GM12891 (cell line): ENCODE results near the gene ULK3.

ENCODE experiments used
- DNase-seq: peaks from one replicate; pipeline ENCODE4 v3.0.0; 2011; ENCODE audit warnings: low spot score; ENCODE audit not compliant: insufficient read length
- FAIRE-seq: peaks from 2 replicates; lab custom pipeline; 2011; peaks lifted over from hg19 to GRCh38; lab: Jason Lieb, UNC
- PAX5 ChIP-seq: IDR thresholded peaks from 2 replicates; pipeline ENCODE4 v1.6.1; 2011; ENCODE audit warnings: low read length, moderate library complexity, mild to moderate bottlenecking; ENCODE audit not compliant: insufficient read depth, severe bottlenecking
- POLR2A ChIP-seq: IDR thresholded peaks from 2 replicates; pipeline ENCODE4 v1.6.1; 2011; ENCODE audit warnings: low read depth, low read length, control low read depth
- POLR2AphosphoS5 ChIP-seq: IDR thresholded peaks from 2 replicates; pipeline ENCODE4 v1.6.1; 2011; ENCODE audit warnings: low read depth, low read length, control low read depth
- POU2F2 ChIP-seq: IDR thresholded peaks from 2 replicates; pipeline ENCODE4 v1.6.1; 2011; ENCODE audit warnings: low read depth, mild to moderate bottlenecking, control low read depth, low read length, moderate library complexity
- SPI1 ChIP-seq: IDR thresholded peaks from 2 replicates; pipeline ENCODE4 v1.6.1; 2011; ENCODE audit warnings: low read depth, low read length, control low read depth
- TAF1 ChIP-seq: IDR thresholded peaks from 2 replicates; pipeline ENCODE4 v1.6.1; 2011; ENCODE audit warnings: low read depth, low read length, control low read depth

The ULK3 gene

DNA sequence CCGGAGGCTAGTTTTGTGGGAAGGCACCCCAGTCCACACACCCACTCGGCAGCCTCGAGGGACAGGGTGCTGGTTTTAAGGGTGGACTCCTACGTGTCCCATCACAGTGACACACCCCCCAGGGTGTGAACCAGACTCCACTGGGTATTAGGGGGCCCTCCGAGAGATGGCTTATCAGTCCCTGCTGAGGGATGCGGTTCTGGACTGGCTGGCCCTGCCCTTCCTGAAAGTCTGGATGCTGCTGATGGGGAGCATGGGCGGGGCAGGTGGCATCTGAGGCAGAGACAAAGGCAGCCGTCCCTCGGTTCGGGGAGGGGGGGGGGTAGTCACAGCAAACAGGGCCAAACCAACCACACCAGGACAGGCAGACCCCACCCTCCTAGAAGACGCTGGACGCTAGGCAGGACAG, 939 bp upstream of the ULK3 start:
- no peak for TF ChIP-seq PAX5
- no peak for TF ChIP-seq POLR2AphosphoS5
- TF ChIP-seq TAF1, result no peak
- TF ChIP-seq POU2F2, result no peak
- no peak for TF ChIP-seq SPI1
- TF ChIP-seq POLR2A, result no peak
- no peak for FAIRE-seq
- no peak for DNase-seq

DNA sequence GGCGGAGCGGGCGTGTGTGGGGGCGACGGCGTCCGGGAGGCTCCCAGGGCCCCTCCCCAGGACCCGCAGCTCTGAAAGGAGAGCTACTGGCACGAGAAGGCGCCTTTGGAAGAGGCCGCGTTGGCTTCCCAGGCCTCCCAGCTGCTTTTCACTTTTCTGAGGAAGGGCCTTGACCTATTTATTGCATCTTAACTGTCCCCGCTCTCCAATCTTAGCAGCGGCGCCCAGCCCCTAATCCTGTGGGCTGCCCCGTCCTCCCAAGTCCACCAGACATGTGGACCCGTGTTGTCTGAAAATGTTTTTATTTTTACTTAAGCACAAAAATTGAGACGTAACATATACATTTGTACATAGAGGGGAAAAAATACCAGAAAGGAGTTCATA, 481 bp upstream of the ULK3 start:
- FAIRE-seq (no peak), DNase-seq (no peak)
- TF ChIP-seq TAF1 (no peak), POLR2AphosphoS5 (no peak), POLR2A (no peak), SPI1 (no peak), PAX5 (no peak), POU2F2 (no peak)

DNA sequence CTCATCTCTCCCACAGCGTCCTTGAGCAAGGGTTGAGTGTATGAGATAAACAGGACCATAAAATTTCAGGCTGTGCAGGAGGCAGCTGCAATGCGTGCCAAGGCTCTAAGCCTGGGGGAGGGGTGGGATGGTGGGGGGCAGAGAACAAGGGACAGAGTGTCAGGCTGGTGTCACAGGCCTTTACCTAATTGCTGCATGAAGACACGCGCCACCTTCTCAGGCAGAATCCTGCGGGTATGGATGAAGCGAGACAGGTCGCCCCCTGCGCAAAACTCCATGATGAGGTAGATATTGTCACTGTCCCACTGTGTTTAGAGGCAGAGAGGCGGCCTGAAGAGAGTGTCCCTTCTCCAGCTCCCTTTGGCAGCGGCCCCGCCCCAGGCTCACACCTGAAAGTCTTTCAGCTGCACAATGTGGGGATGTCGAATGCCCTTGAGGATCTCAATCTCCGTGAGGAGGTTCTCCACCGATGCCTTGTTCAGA, 1.0 kb downstream of the ULK3 start:
- TF ChIP-seq POLR2AphosphoS5, result no peak
- TF ChIP-seq TAF1, result no peak
- no peak for TF ChIP-seq SPI1
- TF ChIP-seq PAX5, result no peak
- TF ChIP-seq POLR2A, result no peak
- TF ChIP-seq POU2F2, result no peak
- FAIRE-seq, result no peak
- DNase-seq, result no peak

DNA sequence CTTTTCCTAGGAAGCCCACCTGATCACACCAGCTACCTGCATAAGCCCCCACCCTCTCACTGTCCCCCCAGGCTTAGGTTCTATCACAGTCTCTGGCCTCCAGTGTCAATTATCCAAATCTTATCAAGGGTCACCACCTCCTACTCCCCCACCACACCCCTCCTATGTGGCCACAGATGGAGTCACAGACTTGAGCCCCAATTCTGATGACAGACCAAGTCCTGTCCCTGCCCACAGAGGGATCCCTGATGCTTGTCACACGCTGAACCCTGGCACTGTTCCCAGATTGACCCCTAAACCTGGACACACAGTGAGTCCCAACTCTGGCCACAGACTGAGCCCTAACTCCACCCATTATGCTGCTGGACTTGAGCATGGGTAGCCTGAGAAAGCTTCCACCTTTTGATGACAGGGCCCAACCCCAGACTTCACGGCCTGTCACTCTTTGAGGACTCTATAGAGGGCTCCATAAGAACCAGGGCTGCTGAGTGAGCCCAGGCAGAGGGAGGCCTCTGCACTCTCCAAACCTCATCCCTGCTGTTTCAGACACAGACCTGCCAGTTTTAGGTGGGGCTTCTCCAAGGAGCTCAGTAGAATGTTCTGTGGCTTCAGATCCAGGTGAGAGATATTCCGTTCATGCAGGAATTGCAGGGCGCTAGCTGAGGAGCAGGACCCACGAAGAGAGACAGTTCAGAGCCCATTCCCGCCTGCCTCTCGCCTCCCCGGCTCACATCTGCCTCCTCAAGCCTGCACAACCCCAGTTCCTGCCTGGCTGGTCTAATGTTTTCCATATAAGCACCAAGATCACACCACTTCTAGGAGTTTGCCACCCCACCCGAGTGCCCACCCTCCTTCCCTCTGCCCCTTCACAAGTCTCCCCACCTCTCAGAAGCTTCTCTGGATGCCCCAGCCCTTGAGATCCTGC, 1.8 kb downstream of the ULK3 start:
- FAIRE-seq (no peak), DNase-seq (no peak)
- TF ChIP-seq POLR2A (no peak), SPI1 (no peak), POLR2AphosphoS5 (no peak), POU2F2 (no peak)

DNA sequence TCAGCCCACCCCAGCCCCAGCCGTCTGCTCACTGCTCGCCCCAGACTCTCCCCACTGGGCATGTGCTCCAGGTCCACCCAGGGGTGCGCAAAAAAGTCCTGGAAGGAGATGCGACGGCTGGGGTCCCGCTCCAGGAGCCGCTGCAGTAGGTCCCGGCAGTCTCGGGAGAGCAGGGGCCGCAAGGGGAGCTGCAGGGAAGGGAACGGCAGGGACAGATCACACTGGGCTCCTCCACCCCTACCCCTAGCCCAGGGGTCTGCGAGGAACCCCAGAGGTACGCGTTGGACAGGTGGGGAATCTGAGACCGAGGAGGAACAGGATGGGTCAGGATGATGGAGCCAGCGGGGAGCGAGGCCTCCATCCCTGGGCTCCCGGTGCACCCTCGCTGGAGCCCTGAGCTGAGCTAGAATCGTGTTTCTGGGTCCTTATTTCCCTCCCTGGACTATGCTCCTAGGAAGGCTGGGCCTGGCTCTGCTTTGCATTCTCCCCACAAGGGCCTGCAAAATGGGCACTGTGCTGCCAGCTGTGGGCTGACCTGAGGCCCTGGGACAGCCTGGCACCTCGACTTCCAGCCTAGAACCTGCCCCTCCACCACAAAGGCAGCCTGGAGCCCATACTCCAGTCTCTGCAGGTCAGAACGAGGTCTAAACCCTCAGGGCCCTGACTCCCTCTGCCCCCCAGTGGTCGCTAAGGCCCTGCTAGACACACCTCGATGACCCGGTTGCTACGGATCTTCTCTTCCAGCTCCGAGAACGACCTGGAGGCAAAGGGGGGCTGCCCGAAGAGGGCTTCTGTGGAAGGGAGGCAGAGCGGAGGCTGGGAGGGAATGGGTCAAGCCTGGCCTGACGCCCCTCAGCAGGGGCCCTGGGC, 3.2 kb downstream of the ULK3 start:
- no peak for TF ChIP-seq SPI1
- TF ChIP-seq POU2F2, result no peak
- TF ChIP-seq TAF1, result no peak
- no peak for TF ChIP-seq PAX5
- TF ChIP-seq POLR2AphosphoS5, result no peak
- no peak for TF ChIP-seq POLR2A
- FAIRE-seq, result no peak
- DNase-seq, result no peak

DNA sequence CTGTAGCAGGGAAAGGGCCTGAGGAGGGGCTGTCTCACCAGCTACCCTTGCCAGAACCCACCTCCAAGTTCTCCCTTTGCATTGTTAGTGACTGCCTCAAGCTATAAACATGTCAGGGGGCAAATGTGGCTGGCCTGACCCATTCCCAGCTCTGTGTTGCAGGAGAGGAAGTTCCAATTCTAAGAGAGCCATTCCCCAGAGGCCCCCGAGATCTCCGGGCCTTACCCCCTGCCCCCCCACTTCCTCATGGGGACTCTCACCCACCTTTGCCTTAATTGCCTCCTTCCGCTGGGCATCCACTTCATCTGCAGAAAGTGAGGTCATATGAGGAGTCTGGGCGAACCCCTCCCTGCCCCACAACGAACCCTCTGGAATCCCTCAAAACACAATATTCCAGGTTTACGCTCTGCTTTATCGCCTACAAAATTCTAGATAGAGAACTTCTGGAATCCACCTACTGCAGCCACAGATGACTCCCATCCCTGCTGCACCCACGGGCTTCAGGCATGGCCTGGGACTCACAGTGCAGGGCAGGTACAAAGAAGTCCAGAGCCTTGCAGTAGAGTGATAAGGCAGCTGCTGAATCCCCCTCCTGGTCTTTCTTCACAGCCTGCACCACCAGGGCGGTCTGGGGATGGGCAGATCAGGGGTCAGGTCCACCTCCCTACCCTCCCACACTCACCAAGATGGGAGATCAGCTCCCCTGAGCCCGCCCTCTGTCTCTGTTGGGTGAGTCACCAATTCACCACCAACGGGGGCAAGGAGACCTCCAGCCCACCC, 4.0 kb downstream of the ULK3 start:
- no peak for DNase-seq
- no peak for TF ChIP-seq POU2F2
- TF ChIP-seq SPI1, result no peak
- TF ChIP-seq POLR2AphosphoS5, result no peak
- TF ChIP-seq POLR2A, result no peak
- no peak for TF ChIP-seq PAX5
- no peak for TF ChIP-seq TAF1
- FAIRE-seq, result no peak

DNA sequence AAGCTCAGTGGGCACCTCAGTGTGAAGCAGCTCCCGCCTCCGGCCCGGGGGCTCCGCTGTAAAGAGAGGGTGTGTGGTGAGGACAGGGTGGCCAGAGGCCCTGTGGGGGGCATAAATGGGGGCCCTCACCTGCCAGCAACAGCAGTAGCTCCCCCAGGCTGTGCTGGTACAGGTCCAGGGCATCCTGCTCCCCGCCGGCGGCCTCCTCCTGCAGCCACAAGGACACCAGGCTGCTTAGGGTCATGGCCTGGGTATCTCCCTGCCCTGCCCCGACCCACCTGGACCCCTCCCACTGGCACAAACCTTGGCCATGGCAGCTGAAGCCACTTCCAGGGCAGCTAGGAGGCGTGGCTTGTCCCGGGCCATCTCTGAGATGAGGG, 4.8 kb downstream of the ULK3 start:
- no peak for DNase-seq
- FAIRE-seq, result no peak
- no peak for TF ChIP-seq POLR2A
- TF ChIP-seq TAF1, result no peak
- TF ChIP-seq PAX5, result no peak
- TF ChIP-seq SPI1, result no peak
- no peak for TF ChIP-seq POU2F2
- no peak for TF ChIP-seq POLR2AphosphoS5

DNA sequence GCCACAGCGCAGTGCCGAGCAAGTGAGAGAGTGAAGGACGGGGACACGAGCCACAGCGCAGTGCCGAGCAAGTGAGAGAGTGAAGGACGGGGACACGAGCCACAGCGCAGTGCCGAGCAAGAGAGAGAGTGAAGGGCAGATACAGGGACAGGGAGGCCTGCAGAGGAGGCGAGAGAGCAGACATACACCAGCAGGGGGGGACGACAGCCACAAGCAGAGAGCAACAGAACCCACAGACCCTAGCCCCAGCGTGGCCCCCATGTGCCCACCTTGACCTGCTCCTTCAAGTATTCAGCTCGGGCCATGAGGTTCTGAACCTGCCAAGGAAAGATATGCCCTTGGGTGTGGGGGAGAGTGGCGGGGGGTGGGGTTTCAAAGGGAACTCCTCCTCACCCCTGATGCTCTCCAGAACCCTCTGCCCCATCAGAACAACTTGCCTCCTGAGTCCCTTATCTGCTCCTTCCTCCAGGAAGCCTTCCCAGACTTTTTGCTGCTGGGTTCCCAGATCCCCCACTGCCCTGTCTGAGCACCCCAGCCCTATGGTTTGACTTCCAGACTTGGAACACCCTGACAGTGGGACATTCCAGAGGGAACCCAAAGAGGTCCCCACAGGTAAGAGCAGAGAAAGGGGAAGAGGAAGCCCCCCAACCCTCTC, 5.3 kb downstream of the ULK3 start:
- TF ChIP-seq POLR2AphosphoS5 (no peak), SPI1 (no peak), POU2F2 (no peak), PAX5 (no peak), TAF1 (no peak), POLR2A (no peak)
- no peak for DNase-seq
- no peak for FAIRE-seq

DNA sequence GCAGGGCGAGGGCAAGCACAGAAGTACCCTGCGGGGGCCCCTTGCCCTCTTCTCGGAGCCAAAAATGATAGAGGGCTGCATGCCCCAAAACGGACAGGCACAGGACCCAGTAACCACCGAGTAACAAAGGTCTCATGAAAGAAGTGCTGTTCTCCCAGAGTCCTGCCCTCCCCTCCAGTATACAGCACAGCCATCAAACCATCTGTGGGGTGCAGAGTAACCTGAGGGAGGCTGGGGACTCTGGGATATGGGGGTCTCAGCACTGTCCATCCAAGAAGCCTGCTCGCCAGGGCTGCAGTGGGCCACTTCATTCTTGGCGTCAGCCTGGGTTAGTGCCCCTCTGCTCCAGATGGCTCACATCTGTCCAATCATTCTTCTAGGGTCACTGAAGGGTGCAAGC, 6.1 kb downstream of the ULK3 start:
- TF ChIP-seq PAX5 (no peak), POLR2AphosphoS5 (no peak), TAF1 (no peak), SPI1 (no peak), POU2F2 (no peak), POLR2A (no peak)
- FAIRE-seq (no peak), DNase-seq (no peak)
